K562 (cell line): Measurements from ENCODE around the gene SLC9A2.

Experiments used
- ELF1 ChIP-seq: fragments of 200-800 bp; sonication (Bioruptor generic); IDR thresholded peaks from 2 replicates; pipeline ENCODE4 v1.6.1; 2016; ENCODE audit warnings: missing genetic modification characterization, missing compliant biosample characterization
- TAF1 ChIP-seq: IDR thresholded peaks from 2 replicates; pipeline ENCODE4 v1.6.1; 2011; ENCODE audit warnings: mild to moderate bottlenecking, low read length, moderate library complexity; ENCODE audit not compliant: insufficient read depth, control insufficient read depth, severe bottlenecking; ENCODE audit errors: extremely low read depth

DNA sequence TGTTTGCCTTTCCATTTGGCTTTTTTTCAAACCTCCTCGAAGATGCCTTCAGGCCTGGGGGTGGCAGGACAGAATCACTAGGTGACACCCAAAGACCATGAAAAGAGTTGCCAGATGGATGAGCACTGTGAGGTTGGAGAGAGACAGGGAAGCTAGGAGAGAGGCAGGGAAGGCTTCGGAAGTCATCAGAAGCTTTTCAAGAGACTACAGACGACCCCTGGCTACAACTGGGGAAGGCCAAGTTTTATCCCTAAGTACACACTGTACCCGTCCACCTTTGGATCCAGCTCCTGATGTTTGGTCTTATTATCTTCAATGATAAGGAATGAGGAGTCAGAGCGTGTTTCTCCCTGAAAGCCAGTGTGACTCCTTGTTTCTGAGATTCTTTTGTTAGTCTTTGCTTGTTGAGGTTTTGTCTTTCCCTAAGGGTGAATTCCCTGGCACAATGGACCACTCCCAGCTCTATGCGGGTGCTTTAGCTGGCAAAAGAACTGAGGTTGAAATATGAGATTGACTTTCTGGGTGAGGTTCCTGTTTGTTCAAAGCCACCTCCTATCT, 33.4 kb upstream of the SLC9A2 start:
- no peak for TF ChIP-seq ELF1 (tag)
- no peak for TF ChIP-seq TAF1
